Type B pancreatic cell (in vitro differentiated cells): ENCODE results near the gene GLI2. TPM values are rescaled to one million over a fixed set of nuclear protein-coding genes. Genes with fewer than 3 reads are reported as not detected.

ENCODE experiments used
- DNase-seq: peaks from one replicate; pipeline ENCODE4 v3.0.0; 2021; ENCODE audit warnings: mixed read lengths; ENCODE audit not compliant: unreplicated experiment; ENCODE audit errors: extremely low spot score
- H3K27ac Mint-ChIP-seq: 2 replicates; pipeline ENCODE4 v1.8.0; 2021; ENCODE audit warnings: mild to moderate bottlenecking, mixed read lengths
- H3K27me3 Mint-ChIP-seq: 2 replicates; pipeline ENCODE4 v1.8.0; 2021; ENCODE audit warnings: mixed read lengths
- H3K36me3 Mint-ChIP-seq: 2 replicates; pipeline ENCODE4 v1.8.0; 2021; ENCODE audit warnings: mixed read lengths
- H3K4me1 Mint-ChIP-seq: one replicate; pipeline ENCODE4 v1.8.0; 2021; ENCODE audit warnings: mixed read lengths; ENCODE audit not compliant: unreplicated experiment
- H3K4me3 Mint-ChIP-seq: 2 replicates; pipeline ENCODE4 v1.8.0; 2021; ENCODE audit warnings: mild to moderate bottlenecking, mixed read lengths
- H3K9me3 Mint-ChIP-seq: 2 replicates; pipeline ENCODE4 v1.8.0; 2021; ENCODE audit warnings: mixed read lengths
- CTCF ChIP-seq: fragments of 200-600 bp; sonication (generic); conservative IDR thresholded peaks from 2 replicates; pipeline ENCODE4 v1.5.0; 2021; ENCODE audit warnings: antibody characterized with exemption, mild to moderate bottlenecking
- total RNA-seq: library from RNA; stranded (reverse); gene quantifications from 2 replicates; pipeline ENCODE4 v1.2.1, GENCODE V29; 2021; ENCODE audit warnings: low replicate concordance

GLI2 gene
- total RNA-seq, 1 donor from 2014 or later = 28.6 TPM

GRCh38 chr2:120779781-120780283, 44.2 kb downstream of the GLI2 start:
- no peaks in the 10 kb centered on the region for H3K9me3 Mint-ChIP-seq
- peaks cover 4% of the 10 kb centered on the region for H3K36me3 Mint-ChIP-seq
- peaks cover 31% of the 10 kb centered on the region for H3K4me1 Mint-ChIP-seq
- peak overlapping the region; percentile 90 for H3K27ac Mint-ChIP-seq
- TF ChIP-seq CTCF = no peak
- H3K4me3 Mint-ChIP-seq = peak overlapping the region; percentile 40
- no peak for DNase-seq
- H3K27me3 Mint-ChIP-seq = peaks cover 6% of the 10 kb centered on the region

GRCh38 chr2:120780402-120780801, 44.7 kb downstream of the GLI2 start:
- H3K4me3 Mint-ChIP-seq = peak overlapping the region; percentile 40
- H3K36me3 Mint-ChIP-seq = peaks cover 4% of the 10 kb centered on the region
- H3K27me3 Mint-ChIP-seq = peaks cover 6% of the 10 kb centered on the region
- DNase-seq = no peak
- TF ChIP-seq CTCF = no peak
- H3K27ac Mint-ChIP-seq = peak overlapping the region; percentile 90
- no peaks in the 10 kb centered on the region for H3K9me3 Mint-ChIP-seq
- H3K4me1 Mint-ChIP-seq = peaks cover 29% of the 10 kb centered on the region

GRCh38 chr2:120783371-120783791, 47.7 kb downstream of the GLI2 start:
- DNase-seq = no peak
- Mint-ChIP-seq H3K4me3 (peak overlapping the region; percentile 5), H3K36me3 (peaks cover 4% of the 10 kb centered on the region), H3K27ac (peak overlapping the region; percentile 20), H3K9me3 (no peaks in the 10 kb centered on the region), H3K4me1 (peaks cover 44% of the 10 kb centered on the region), H3K27me3 (peaks cover 6% of the 10 kb centered on the region)
- no peak for TF ChIP-seq CTCF

- Mint-ChIP-seq H3K4me1 (peaks cover 44% of the 10 kb centered on the region), H3K4me3 (no peak overlapping the region), H3K36me3 (peaks cover 4% of the 10 kb centered on the region), H3K27me3 (peaks cover 6% of the 10 kb centered on the region), H3K27ac (no peak overlapping the region), H3K9me3 (no peaks in the 10 kb centered on the region)
- no peak for TF ChIP-seq CTCF
- DNase-seq = no peak
These were observed 48.3 kb downstream of the GLI2 start for GRCh38 chr2:120783969-120784372.
